Measurements from ENCODE around the gene DLGAP1. TPM values are rescaled to one million over a fixed set of nuclear protein-coding genes. Genes with fewer than 3 reads are reported as not detected.
A peak's percentile ranks its signal among the peaks of the same experiment; 100 is the strongest.

DLGAP1 gene
- total and polyA plus RNA-seq, 4 donors = 0.06 to 1.2 (median 0.17) TPM; not detected in 1

DNA sequence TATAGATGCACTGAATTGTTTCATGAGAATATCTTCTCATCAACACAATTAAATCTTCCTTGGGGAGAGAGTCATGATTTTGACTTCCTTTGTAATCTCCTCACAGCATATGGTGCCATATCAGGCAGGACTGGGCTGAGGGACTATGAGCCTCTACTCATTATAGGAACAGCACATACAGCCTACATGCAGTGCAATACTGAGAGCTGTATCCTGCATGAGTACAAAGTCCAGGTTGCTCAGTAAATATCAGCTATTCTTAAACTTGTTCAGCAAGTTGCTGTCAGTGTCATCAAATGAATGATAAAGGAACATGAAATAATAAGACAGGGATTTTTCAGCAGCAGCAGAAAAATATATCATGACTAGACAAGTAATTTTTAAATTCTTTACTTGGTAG, 10.8 kb downstream of the DLGAP1 start:
- TF ChIP-seq RXRA (IDR thresholded peaks at IDR 0.05) = no peak
- peak in 1 of 2 donors; percentile 35 for TF ChIP-seq HNF4A (conservative IDR thresholded peaks at IDR 0.05)
- TF ChIP-seq, protein P1, sequence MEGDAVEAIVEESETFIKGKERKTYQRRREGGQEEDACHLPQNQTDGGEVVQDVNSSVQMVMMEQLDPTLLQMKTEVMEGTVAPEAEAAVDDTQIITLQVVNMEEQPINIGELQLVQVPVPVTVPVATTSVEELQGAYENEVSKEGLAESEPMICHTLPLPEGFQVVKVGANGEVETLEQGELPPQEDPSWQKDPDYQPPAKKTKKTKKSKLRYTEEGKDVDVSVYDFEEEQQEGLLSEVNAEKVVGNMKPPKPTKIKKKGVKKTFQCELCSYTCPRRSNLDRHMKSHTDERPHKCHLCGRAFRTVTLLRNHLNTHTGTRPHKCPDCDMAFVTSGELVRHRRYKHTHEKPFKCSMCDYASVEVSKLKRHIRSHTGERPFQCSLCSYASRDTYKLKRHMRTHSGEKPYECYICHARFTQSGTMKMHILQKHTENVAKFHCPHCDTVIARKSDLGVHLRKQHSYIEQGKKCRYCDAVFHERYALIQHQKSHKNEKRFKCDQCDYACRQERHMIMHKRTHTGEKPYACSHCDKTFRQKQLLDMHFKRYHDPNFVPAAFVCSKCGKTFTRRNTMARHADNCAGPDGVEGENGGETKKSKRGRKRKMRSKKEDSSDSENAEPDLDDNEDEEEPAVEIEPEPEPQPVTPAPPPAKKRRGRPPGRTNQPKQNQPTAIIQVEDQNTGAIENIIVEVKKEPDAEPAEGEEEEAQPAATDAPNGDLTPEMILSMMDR (IDR thresholded peaks at IDR 0.05; ENCODE audit: low read depth, low read length, missing input control) = no peak
- TF ChIP-seq, protein P2, sequence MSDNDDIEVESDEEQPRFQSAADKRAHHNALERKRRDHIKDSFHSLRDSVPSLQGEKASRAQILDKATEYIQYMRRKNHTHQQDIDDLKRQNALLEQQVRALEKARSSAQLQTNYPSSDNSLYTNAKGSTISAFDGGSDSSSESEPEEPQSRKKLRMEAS (IDR thresholded peaks at IDR 0.05) = no peak
- Histone ChIP-seq H3K27ac (ENCODE audit: low read depth in 1 of 2, low read length in 2 of 2) (no peak overlapping the region), H3K9ac (ENCODE audit: low read depth in 1 of 2, low read length in 2 of 2) (no peak overlapping the region), H3K27me3 (ENCODE audit: control insufficient read depth in 4 of 4, insufficient read depth in 4 of 4, low read length in 3 of 4) (no peaks in the 10 kb centered on the region), H3K9me3 (ENCODE audit: control insufficient read depth in 4 of 4, low read length in 3 of 4) (no peaks in the 10 kb centered on the region), H3K4me1 (ENCODE audit: control insufficient read depth in 4 of 4, insufficient read depth in 4 of 4, low read length in 3 of 4) (no peaks in the 10 kb centered on the region), H3K4me3 (ENCODE audit: low read depth in 1 of 3, low read length in 3 of 3) (no peak overlapping the region), H3K36me3 (ENCODE audit: control insufficient read depth in 4 of 4, insufficient read depth in 3 of 4, low read depth in 1 of 4, low read length in 3 of 4) (no peaks in the 10 kb centered on the region)
- no peak for DNase-seq (ENCODE audit: low spot score)

DNA sequence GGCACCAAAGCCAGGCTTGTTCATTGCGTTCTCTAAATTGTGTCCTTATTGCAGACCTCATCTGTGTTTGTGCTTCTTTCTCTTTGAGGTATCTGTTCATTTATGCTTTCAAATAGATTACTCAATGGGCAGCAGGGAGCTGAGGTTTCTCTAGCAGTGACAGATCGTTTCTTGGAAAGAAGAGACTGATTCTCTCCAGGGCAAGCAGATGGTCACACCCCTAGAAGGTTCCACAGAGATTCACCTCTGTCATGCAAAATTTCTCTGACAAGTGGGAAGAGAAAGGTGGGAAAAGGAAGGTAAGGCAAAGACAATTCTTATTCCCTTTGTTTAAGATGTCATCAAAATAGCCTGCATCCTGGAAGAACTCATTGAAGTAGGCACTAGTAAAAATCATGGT, 14.0 kb downstream of the DLGAP1 start:
- Histone ChIP-seq H3K27ac (ENCODE audit: low read depth in 1 of 2, low read length in 2 of 2) (no peak overlapping the region), H3K9ac (ENCODE audit: low read depth in 1 of 2, low read length in 2 of 2) (no peak overlapping the region), H3K36me3 (ENCODE audit: control insufficient read depth in 4 of 4, insufficient read depth in 3 of 4, low read depth in 1 of 4, low read length in 3 of 4) (no peaks in the 10 kb centered on the region), H3K9me3 (ENCODE audit: control insufficient read depth in 4 of 4, low read length in 3 of 4) (no peaks in the 10 kb centered on the region), H3K4me1 (ENCODE audit: control insufficient read depth in 4 of 4, insufficient read depth in 4 of 4, low read length in 3 of 4) (no peaks in the 10 kb centered on the region), H3K27me3 (ENCODE audit: control insufficient read depth in 4 of 4, insufficient read depth in 4 of 4, low read length in 3 of 4) (no peaks in the 10 kb centered on the region), H3K4me3 (ENCODE audit: low read depth in 1 of 3, low read length in 3 of 3) (no peak overlapping the region)
- TF ChIP-seq SP1 (IDR thresholded peaks at IDR 0.05) = no peak
- no peak for TF ChIP-seq TAF1 (conservative IDR thresholded peaks at IDR 0.05)
- TF ChIP-seq FOXA2 (IDR thresholded peaks at IDR 0.05) = no peak
- TF ChIP-seq, protein P2 (IDR thresholded peaks at IDR 0.05) = no peak
- TF ChIP-seq HNF4G (IDR thresholded peaks at IDR 0.05) = no peak
- TF ChIP-seq, protein P3, sequence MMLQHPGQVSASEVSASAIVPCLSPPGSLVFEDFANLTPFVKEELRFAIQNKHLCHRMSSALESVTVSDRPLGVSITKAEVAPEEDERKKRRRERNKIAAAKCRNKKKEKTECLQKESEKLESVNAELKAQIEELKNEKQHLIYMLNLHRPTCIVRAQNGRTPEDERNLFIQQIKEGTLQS (IDR thresholded peaks at IDR 0.05) = no peak
- TF ChIP-seq JUND (IDR thresholded peaks at IDR 0.05) = no peak
- TF ChIP-seq YY1 (IDR thresholded peaks at IDR 0.05) = no peak
- TF ChIP-seq NR2F2 (IDR thresholded peaks at IDR 0.05) = no peak
- TF ChIP-seq HNF4A (conservative IDR thresholded peaks at IDR 0.05) = no peak
- TF ChIP-seq, protein P4, sequence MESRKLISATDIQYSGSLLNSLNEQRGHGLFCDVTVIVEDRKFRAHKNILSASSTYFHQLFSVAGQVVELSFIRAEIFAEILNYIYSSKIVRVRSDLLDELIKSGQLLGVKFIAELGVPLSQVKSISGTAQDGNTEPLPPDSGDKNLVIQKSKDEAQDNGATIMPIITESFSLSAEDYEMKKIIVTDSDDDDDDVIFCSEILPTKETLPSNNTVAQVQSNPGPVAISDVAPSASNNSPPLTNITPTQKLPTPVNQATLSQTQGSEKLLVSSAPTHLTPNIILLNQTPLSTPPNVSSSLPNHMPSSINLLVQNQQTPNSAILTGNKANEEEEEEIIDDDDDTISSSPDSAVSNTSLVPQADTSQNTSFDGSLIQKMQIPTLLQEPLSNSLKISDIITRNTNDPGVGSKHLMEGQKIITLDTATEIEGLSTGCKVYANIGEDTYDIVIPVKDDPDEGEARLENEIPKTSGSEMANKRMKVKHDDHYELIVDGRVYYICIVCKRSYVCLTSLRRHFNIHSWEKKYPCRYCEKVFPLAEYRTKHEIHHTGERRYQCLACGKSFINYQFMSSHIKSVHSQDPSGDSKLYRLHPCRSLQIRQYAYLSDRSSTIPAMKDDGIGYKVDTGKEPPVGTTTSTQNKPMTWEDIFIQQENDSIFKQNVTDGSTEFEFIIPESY (IDR thresholded peaks at IDR 0.05) = no peak
- TF ChIP-seq, protein P1 (IDR thresholded peaks at IDR 0.05; ENCODE audit: low read depth, low read length, missing input control) = no peak
- TF ChIP-seq FOXA1 (IDR thresholded peaks at IDR 0.05) = no peak
- TF ChIP-seq EGR1 (IDR thresholded peaks at IDR 0.05; ENCODE audit: low read depth in 2 of 2) = no peak
- TF ChIP-seq RAD21 (IDR thresholded peaks at IDR 0.05) = no peak
- TF ChIP-seq RXRA (IDR thresholded peaks at IDR 0.05) = no peak
- TF ChIP-seq, protein P5, sequence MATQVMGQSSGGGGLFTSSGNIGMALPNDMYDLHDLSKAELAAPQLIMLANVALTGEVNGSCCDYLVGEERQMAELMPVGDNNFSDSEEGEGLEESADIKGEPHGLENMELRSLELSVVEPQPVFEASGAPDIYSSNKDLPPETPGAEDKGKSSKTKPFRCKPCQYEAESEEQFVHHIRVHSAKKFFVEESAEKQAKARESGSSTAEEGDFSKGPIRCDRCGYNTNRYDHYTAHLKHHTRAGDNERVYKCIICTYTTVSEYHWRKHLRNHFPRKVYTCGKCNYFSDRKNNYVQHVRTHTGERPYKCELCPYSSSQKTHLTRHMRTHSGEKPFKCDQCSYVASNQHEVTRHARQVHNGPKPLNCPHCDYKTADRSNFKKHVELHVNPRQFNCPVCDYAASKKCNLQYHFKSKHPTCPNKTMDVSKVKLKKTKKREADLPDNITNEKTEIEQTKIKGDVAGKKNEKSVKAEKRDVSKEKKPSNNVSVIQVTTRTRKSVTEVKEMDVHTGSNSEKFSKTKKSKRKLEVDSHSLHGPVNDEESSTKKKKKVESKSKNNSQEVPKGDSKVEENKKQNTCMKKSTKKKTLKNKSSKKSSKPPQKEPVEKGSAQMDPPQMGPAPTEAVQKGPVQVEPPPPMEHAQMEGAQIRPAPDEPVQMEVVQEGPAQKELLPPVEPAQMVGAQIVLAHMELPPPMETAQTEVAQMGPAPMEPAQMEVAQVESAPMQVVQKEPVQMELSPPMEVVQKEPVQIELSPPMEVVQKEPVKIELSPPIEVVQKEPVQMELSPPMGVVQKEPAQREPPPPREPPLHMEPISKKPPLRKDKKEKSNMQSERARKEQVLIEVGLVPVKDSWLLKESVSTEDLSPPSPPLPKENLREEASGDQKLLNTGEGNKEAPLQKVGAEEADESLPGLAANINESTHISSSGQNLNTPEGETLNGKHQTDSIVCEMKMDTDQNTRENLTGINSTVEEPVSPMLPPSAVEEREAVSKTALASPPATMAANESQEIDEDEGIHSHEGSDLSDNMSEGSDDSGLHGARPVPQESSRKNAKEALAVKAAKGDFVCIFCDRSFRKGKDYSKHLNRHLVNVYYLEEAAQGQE (IDR thresholded peaks at IDR 0.05) = no peak
- 46% methylated on average over 2 of the region's 2 CpGs for WGBS
- DNase-seq (ENCODE audit: low spot score) = no peak

Measured in liver (tissue), 9 donors.